ELR (cell line): ENCODE data around the gene VWA8.
A peak's percentile ranks its signal among the peaks of the same experiment; 100 is the strongest.
"Not testable (repeated sequence)": the region's sequence is repeated elsewhere in the genome, so short reads cannot be mapped to it uniquely, and the experiment has no call there.

Experiments
- DNase-seq: peaks from one replicate; pipeline ENCODE4 v3.0.0-alpha.2; 2015; ENCODE audit warnings: low read depth

The VWA8 gene

GRCh38 chr13:41922894-41923293, 38.0 kb downstream of the VWA8 start:
- DNase-seq: not testable (repeated sequence)

GRCh38 chr13:41919741-41920487, 41.0 kb downstream of the VWA8 start:
- DNase-seq: no peak

GRCh38 chr13:41919031-41919740, 41.7 kb downstream of the VWA8 start:
- no peak for DNase-seq

GRCh38 chr13:41917641-41918040, 43.3 kb downstream of the VWA8 start:
- DNase-seq: peak; percentile 68

GRCh38 chr13:41916173-41916954, 44.5 kb downstream of the VWA8 start:
- DNase-seq: peak; percentile 88

GRCh38 chr13:41915081-41915480, 45.8 kb downstream of the VWA8 start:
- DNase-seq: peak; percentile 54

- no peak for DNase-seq
Measured at GRCh38 chr13:41914552-41914951, 46.4 kb downstream of the VWA8 start.

GRCh38 chr13:41909506-41909905, 51.4 kb downstream of the VWA8 start:
- DNase-seq: no peak

- DNase-seq: peak; percentile 76
Measured at GRCh38 chr13:41905600-41906254, 55.2 kb downstream of the VWA8 start.

GRCh38 chr13:41900918-41901317, 60.0 kb downstream of the VWA8 start:
- peak; percentile 38 for DNase-seq

- DNase-seq: not testable (repeated sequence)
Measured at GRCh38 chr13:41898411-41898810, 62.5 kb downstream of the VWA8 start.

GRCh38 chr13:41897126-41897525, 63.8 kb downstream of the VWA8 start:
- DNase-seq: peak; percentile 17

GRCh38 chr13:41895478-41895877, 65.4 kb downstream of the VWA8 start:
- no peak for DNase-seq

- no peak for DNase-seq
Measured at GRCh38 chr13:41891119-41891518, 69.8 kb downstream of the VWA8 start.

GRCh38 chr13:41883147-41883546, 77.8 kb downstream of the VWA8 start:
- no peak for DNase-seq

GRCh38 chr13:41881890-41882289, 79.0 kb downstream of the VWA8 start:
- DNase-seq: not testable (repeated sequence)

GRCh38 chr13:41880966-41881365, 79.9 kb downstream of the VWA8 start:
- DNase-seq: no peak

GRCh38 chr13:41864658-41865057, 96.3 kb downstream of the VWA8 start:
- DNase-seq: no peak

GRCh38 chr13:41862659-41863058, 98.2 kb downstream of the VWA8 start:
- DNase-seq: not testable (repeated sequence)

GRCh38 chr13:41859565-41859964, 101.3 kb downstream of the VWA8 start:
- DNase-seq: no peak

GRCh38 chr13:41858780-41859179, 102.1 kb downstream of the VWA8 start:
- no peak for DNase-seq

- peak; percentile 5 for DNase-seq
Measured at GRCh38 chr13:41854758-41855157, 106.2 kb downstream of the VWA8 start.
